Progenitor cell of endocrine pancreas (in vitro differentiated cells): ENCODE measurements around the gene NDUFC2. TPM values are rescaled to one million over a fixed set of nuclear protein-coding genes. Genes with fewer than 3 reads are reported as not detected.
"Not testable (repeated sequence)": the region's sequence is repeated elsewhere in the genome, so short reads cannot be mapped to it uniquely, and the experiment has no call there.

Source experiments
- DNase-seq: peaks from one replicate; pipeline ENCODE4 v3.0.0; 2021; ENCODE audit warnings: low spot score; ENCODE audit not compliant: unreplicated experiment
- H3K27ac Mint-ChIP-seq: 2 replicates; pipeline ENCODE4 v1.8.0; 2021; ENCODE audit warnings: mild to moderate bottlenecking, moderate library complexity, mixed read lengths
- H3K27me3 Mint-ChIP-seq: 2 replicates; pipeline ENCODE4 v1.8.0; 2021; ENCODE audit warnings: mixed read lengths
- H3K36me3 Mint-ChIP-seq: 2 replicates; pipeline ENCODE4 v1.8.0; 2022; ENCODE audit warnings: mixed read lengths; ENCODE audit not compliant: insufficient read depth
- H3K4me1 Mint-ChIP-seq: 2 replicates; pipeline ENCODE4 v1.8.0; 2021; ENCODE audit warnings: low read depth, mixed read lengths
- H3K4me3 Mint-ChIP-seq: 2 replicates; pipeline ENCODE4 v1.8.0; 2021; ENCODE audit warnings: low read depth, mild to moderate bottlenecking, moderate library complexity, mixed read lengths
- H3K9me3 Mint-ChIP-seq: 2 replicates; pipeline ENCODE4 v1.8.0; 2021; ENCODE audit warnings: low read depth, mixed read lengths
- CTCF ChIP-seq: fragments of 200-600 bp; sonication (generic); IDR thresholded peaks from one replicate; pipeline ENCODE4 v1.5.0; 2021; ENCODE audit warnings: antibody characterized with exemption, mild to moderate bottlenecking; ENCODE audit not compliant: unreplicated experiment
- total RNA-seq: library from RNA; stranded (reverse); gene quantifications from 2 replicates; pipeline ENCODE4 v1.2.1, GENCODE V29; 2021

Gene NDUFC2
- total RNA-seq, 1 donor from 2014 or later: 177 TPM

GRCh38 chr11:78060533-78060932 lies 19.1 kb downstream of the NDUFC2 start:
- Mint-ChIP-seq H3K27ac (no peak overlapping the region), H3K4me1 (no peaks in the 10 kb centered on the region), H3K9me3 (no peaks in the 10 kb centered on the region), H3K36me3 (no peaks in the 10 kb centered on the region), H3K27me3 (no peaks in the 10 kb centered on the region), H3K4me3 (no peak overlapping the region)
- TF ChIP-seq CTCF: no peak
- DNase-seq: no peak

GRCh38 chr11:78059749-78060328 lies 19.8 kb downstream of the NDUFC2 start:
- not testable (repeated sequence) for H3K27me3 Mint-ChIP-seq, H3K4me3 Mint-ChIP-seq, DNase-seq

GRCh38 chr11:78057462-78058055 lies 22.1 kb downstream of the NDUFC2 start:
- no peak for DNase-seq
- Mint-ChIP-seq H3K27me3 (no peaks in the 10 kb centered on the region), H3K4me3 (no peak overlapping the region), H3K36me3 (no peaks in the 10 kb centered on the region), H3K27ac (no peak overlapping the region), H3K4me1 (no peaks in the 10 kb centered on the region), H3K9me3 (no peaks in the 10 kb centered on the region)
- no peak for TF ChIP-seq CTCF

More at GRCh38 chr11:78059749-78060328, 19.8 kb downstream of the NDUFC2 start:
- H3K4me1 Mint-ChIP-seq, H3K9me3 Mint-ChIP-seq, H3K27ac Mint-ChIP-seq, H3K36me3 Mint-ChIP-seq: not testable (repeated sequence)

GRCh38 chr11:78056093-78056492 lies 23.6 kb downstream of the NDUFC2 start:
- Mint-ChIP-seq H3K4me3 (no peak overlapping the region), H3K9me3 (no peaks in the 10 kb centered on the region), H3K4me1 (peaks cover 1% of the 10 kb centered on the region), H3K27me3 (no peaks in the 10 kb centered on the region), H3K27ac (no peak overlapping the region), H3K36me3 (no peaks in the 10 kb centered on the region)
- no peak for DNase-seq
- TF ChIP-seq CTCF: no peak

GRCh38 chr11:78054971-78055370 lies 24.7 kb downstream of the NDUFC2 start:
- Mint-ChIP-seq H3K4me1 (peaks cover 3% of the 10 kb centered on the region), H3K4me3 (no peak overlapping the region)

More at GRCh38 chr11:78054971-78055370, 24.7 kb downstream of the NDUFC2 start:
- TF ChIP-seq CTCF: no peak
- DNase-seq: no peak
- Mint-ChIP-seq H3K27ac (no peak overlapping the region), H3K27me3 (no peaks in the 10 kb centered on the region), H3K9me3 (no peaks in the 10 kb centered on the region), H3K36me3 (no peaks in the 10 kb centered on the region)
